ENCODE data around the gene SOX18.

The SOX18 gene

GRCh38 chr20:64055396-64055892 lies 6.0 kb upstream of the SOX18 start (continued):
- no peak for TF ChIP-seq ESRRG (CRISPR knock-in tag; IDR thresholded peaks at IDR 0.05)
- no peak for TF ChIP-seq TCF4 (CRISPR knock-in tag; IDR thresholded peaks at IDR 0.05; ENCODE audit: borderline replicate concordance)

- ATAC-seq = peak; percentile 39
- no peak for TF ChIP-seq CREB5 (CRISPR knock-in tag; IDR thresholded peaks at IDR 0.05; ENCODE audit: low read depth)
- TF ChIP-seq PATZ1 (CRISPR knock-in tag; IDR thresholded peaks at IDR 0.05; ENCODE audit: borderline replicate concordance) = peak; percentile 26; the same call in 1 of the 2 replicates
Observed at GRCh38 chr20:64053841-64054661, 4.6 kb upstream of the SOX18 start.

GRCh38 chr20:64052987-64053840 lies 3.8 kb upstream of the SOX18 start:
- ATAC-seq = no peak
- TF ChIP-seq PATZ1 (CRISPR knock-in tag; IDR thresholded peaks at IDR 0.05; ENCODE audit: borderline replicate concordance) (no peak), GLIS3 (CRISPR knock-in tag; IDR thresholded peaks at IDR 0.05) (no peak), SNAI2 (CRISPR knock-in tag; IDR thresholded peaks at IDR 0.05) (no peak), PPARA (CRISPR knock-in tag; IDR thresholded peaks at IDR 0.05; ENCODE audit: borderline replicate concordance) (no peak), CREB5 (CRISPR knock-in tag; IDR thresholded peaks at IDR 0.05; ENCODE audit: low read depth) (no peak), TOX (CRISPR knock-in tag; IDR thresholded peaks at IDR 0.05; ENCODE audit: borderline replicate concordance) (no peak), CSDC2 (CRISPR knock-in tag; IDR thresholded peaks at IDR 0.05) (no peak), ZNF565 (CRISPR knock-in tag; conservative IDR thresholded peaks at IDR 0.05; ENCODE audit: low read depth) (no peak), ZFP30 (CRISPR knock-in tag; IDR thresholded peaks at IDR 0.05) (no peak), ZC3H10 (CRISPR knock-in tag; IDR thresholded peaks at IDR 0.05) (no peak), ZFP3 (CRISPR knock-in tag; IDR thresholded peaks at IDR 0.05) (no peak), POU6F1 (CRISPR knock-in tag; IDR thresholded peaks at IDR 0.05; ENCODE audit: borderline replicate concordance, low read depth) (no peak), ZNF70 (CRISPR knock-in tag; IDR thresholded peaks at IDR 0.05) (no peak), TCF4 (CRISPR knock-in tag; IDR thresholded peaks at IDR 0.05; ENCODE audit: borderline replicate concordance) (no peak), CSRNP3 (CRISPR knock-in tag; IDR thresholded peaks at IDR 0.05) (no peak), ZNF8 (CRISPR knock-in tag; IDR thresholded peaks at IDR 0.05) (no peak), ISL1 (CRISPR knock-in tag; IDR thresholded peaks at IDR 0.05) (no peak), TSHZ2 (CRISPR knock-in tag; IDR thresholded peaks at IDR 0.05) (no peak), OSR1 (CRISPR knock-in tag; IDR thresholded peaks at IDR 0.05) (no peak)
